Measurements from ENCODE around the gene TRAP1. TPM values are rescaled to one million over a fixed set of nuclear protein-coding genes. Genes with fewer than 3 reads are reported as not detected.

Gene TRAP1
- total RNA-seq, 1 donor from 2014 or later = 67.0 TPM

GRCh38 chr16:3687792-3688191 is 29.5 kb downstream of the TRAP1 start:
- Histone ChIP-seq H3K27me3 (no peaks in the 10 kb centered on the region), H3K4me3 (no peak overlapping the region), H3K27ac (no peak overlapping the region), H3K9me3 (no peaks in the 10 kb centered on the region), H3K36me3 (peaks cover 44% of the 10 kb centered on the region), H3K4me1 (peaks cover 12% of the 10 kb centered on the region)
- DNase-seq (no peak), ATAC-seq (no peak)
- intact Hi-C loops (cut with DNase I) = no loop called here
- TF ChIP-seq CTCF (IDR thresholded peaks at IDR 0.05) = no peak

DNA sequence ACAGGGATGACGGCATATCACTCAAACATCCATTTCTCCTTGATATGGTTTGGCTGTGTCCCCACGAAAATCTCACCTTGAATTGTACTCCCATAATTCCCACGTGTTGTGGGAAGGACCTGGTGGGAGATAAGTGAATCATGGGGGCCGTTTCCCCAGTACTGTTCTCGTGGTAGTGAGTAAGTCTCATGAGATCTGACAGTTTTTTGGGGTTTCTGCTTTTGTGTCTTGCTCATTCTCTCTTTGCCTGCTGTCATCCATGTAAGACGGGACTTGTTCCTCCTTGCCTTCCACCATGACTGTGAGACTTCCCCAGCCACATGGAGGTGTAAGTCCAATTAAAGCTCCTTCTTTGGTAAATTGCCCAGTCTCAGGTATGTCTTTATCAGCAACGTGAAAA is 30.3 kb downstream of the TRAP1 start:
- Histone ChIP-seq H3K27me3 (no peaks in the 10 kb centered on the region), H3K9me3 (no peaks in the 10 kb centered on the region), H3K36me3 (peaks cover 44% of the 10 kb centered on the region), H3K4me1 (peaks cover 12% of the 10 kb centered on the region), H3K4me3 (no peak overlapping the region), H3K27ac (no peak overlapping the region)
- ATAC-seq (no peak), DNase-seq (no peak)
- TF ChIP-seq CTCF (IDR thresholded peaks at IDR 0.05) = no peak
- intact Hi-C loops (cut with DNase I) = no loop called here

- intact Hi-C loops (cut with DNase I) = no loop called here
- H3K36me3 ChIP-seq = peaks cover 47% of the 10 kb centered on the region
- DNase-seq (no peak), ATAC-seq (peak; percentile 31)
- TF ChIP-seq CTCF (IDR thresholded peaks at IDR 0.05) = no peak
- no peak overlapping the region for H3K4me3 ChIP-seq
- no peak overlapping the region for H3K27ac ChIP-seq
- H3K9me3 ChIP-seq = no peaks in the 10 kb centered on the region
- H3K27me3 ChIP-seq = no peaks in the 10 kb centered on the region
- no peaks in the 10 kb centered on the region for H3K4me1 ChIP-seq
Observed at GRCh38 chr16:3681206-3681605, 36.1 kb downstream of the TRAP1 start.

DNA sequence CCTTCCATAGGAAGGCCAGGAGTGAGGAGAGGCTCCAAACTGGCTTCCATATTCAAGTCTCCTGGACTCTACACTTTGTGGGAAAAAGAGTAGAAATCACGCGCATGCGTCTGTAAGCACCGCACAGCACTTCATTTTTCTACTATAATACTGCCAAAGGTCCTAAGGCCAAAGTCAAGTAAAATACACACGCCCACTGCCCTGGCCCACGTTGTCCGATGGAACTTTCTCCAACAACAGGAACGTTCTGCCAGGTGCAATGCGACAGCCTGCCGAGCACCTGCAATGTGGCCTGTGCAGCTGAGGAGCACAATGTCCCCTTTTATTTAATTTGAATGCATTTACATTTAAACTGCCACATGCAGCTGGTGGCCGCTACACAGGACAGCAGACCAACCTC is 39.3 kb downstream of the TRAP1 start:
- no peak for DNase-seq
- H3K36me3 ChIP-seq = peaks cover 49% of the 10 kb centered on the region
- no peak for TF ChIP-seq CTCF (IDR thresholded peaks at IDR 0.05)
- ATAC-seq = no peak
- no peaks in the 10 kb centered on the region for H3K4me1 ChIP-seq
- no peaks in the 10 kb centered on the region for H3K27me3 ChIP-seq
- intact Hi-C loops (cut with DNase I) = no loop called here
- H3K27ac ChIP-seq = no peak overlapping the region
- H3K4me3 ChIP-seq = no peak overlapping the region
- H3K9me3 ChIP-seq = no peaks in the 10 kb centered on the region

DNA sequence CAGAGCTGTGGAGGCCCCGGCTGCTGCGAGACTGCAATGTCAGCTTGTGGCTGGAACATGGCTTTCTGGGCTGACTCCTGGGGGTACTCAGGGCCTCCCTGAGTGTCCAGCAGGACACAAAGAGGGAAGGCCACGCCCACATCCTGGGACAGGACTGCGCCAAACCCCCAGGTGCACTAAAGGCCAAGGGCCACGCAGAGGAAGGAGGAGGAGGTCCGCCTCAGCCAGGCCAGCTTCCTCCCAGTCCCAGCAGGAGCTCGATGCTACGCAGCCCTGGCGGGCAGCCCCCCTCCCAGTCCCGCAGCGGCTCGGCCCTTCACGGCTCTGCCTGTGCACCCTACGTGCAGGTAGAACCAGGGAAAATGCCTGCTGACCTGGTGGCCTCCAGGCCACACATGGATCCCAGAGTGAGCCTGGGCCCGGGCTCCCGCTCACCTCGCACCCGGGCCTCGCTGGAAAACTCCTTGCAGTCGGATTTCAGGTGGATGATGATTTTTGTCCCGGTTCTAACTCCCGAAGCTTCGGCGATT is 41.7 kb downstream of the TRAP1 start:
- H3K4me1 ChIP-seq = no peaks in the 10 kb centered on the region
- H3K9me3 ChIP-seq = no peaks in the 10 kb centered on the region
- no peak overlapping the region for H3K4me3 ChIP-seq
- TF ChIP-seq CTCF (IDR thresholded peaks at IDR 0.05) = no peak
- no peak for DNase-seq
- no peak for ATAC-seq
- intact Hi-C loops (cut with DNase I) = no loop called here
- H3K27ac ChIP-seq = no peak overlapping the region
- H3K27me3 ChIP-seq = no peaks in the 10 kb centered on the region
- H3K36me3 ChIP-seq = peaks cover 57% of the 10 kb centered on the region
